ENCODE measurements around the gene POLA2. TPM values are rescaled to one million over a fixed set of nuclear protein-coding genes. Genes with fewer than 3 reads are reported as not detected.

POLA2 gene
- total RNA-seq, 1 experiment from 2014 or later: 25.3 TPM

GRCh38 chr11:65304110-65304509 is 42.3 kb downstream of the POLA2 start:
- Mint-ChIP-seq H3K4me1 (ENCODE audit: low read depth, unreplicated experiment) (peaks cover 38% of the 10 kb centered on the region), H3K4me3 (ENCODE audit: unreplicated experiment) (peak overlapping the region; percentile 25), H3K27me3 (ENCODE audit: insufficient read depth, unreplicated experiment) (no peaks in the 10 kb centered on the region), H3K27ac (ENCODE audit: unreplicated experiment) (peak overlapping the region; percentile 56), H3K9me3 (ENCODE audit: unreplicated experiment) (no peaks in the 10 kb centered on the region), H3K36me3 (ENCODE audit: insufficient read depth, unreplicated experiment) (peaks cover 28% of the 10 kb centered on the region)
- Histone ChIP-seq H3K27me3 (replicated peaks; ENCODE audit: control insufficient read depth, insufficient read depth, low read length) (no peaks in the 10 kb centered on the region), H3K4me1 (peaks cover 58% of the 10 kb centered on the region), H3K9me3 (no peaks in the 10 kb centered on the region), H3K36me3 (ENCODE audit: control insufficient read depth, insufficient read depth, low read length) (no peaks in the 10 kb centered on the region), H3K4me3 (ENCODE audit: low read depth, low read length) (no peak overlapping the region)
- CTCF ChIA-PET: interaction anchor here (1.0 to 1.3 kb wide), 2 partner anchors 11 to 29 kb away, joined by 3 read pairs; no protein-coding TSS in a partner anchor
- no peak for DNase-seq
- intact Hi-C loops (cut with micrococcal nuclease; ENCODE audit: unreplicated experiment): no loop called here
- POLR2A ChIA-PET: no interaction called here
- TF ChIP-seq CTCF (IDR thresholded peaks at IDR 0.05; ENCODE audit: insufficient read depth in 1 of 2, low read depth in 1 of 2, low read length in 1 of 2, severe bottlenecking in 1 of 2, unreplicated experiment in 1 of 2): no peak
- BruUV-seq (replicated peaks): no TSS peak

- peak overlapping the region; percentile 16 for H3K4me3 Mint-ChIP-seq (ENCODE audit: unreplicated experiment)
- Histone ChIP-seq H3K4me3 (ENCODE audit: low read depth, low read length) (0 out of 2 replicates have a peak overlapping the region, but pooled peaks have one; percentile 4), H3K4me1 (peaks cover 58% of the 10 kb centered on the region), H3K9me3 (no peaks in the 10 kb centered on the region), H3K27me3 (replicated peaks; ENCODE audit: control insufficient read depth, insufficient read depth, low read length) (no peaks in the 10 kb centered on the region), H3K36me3 (ENCODE audit: control insufficient read depth, insufficient read depth, low read length) (no peaks in the 10 kb centered on the region)
- BruUV-seq (replicated peaks): no TSS peak
- intact Hi-C loops (cut with micrococcal nuclease; ENCODE audit: unreplicated experiment): loop anchor here (1.0 kb wide), 1 partner anchor 29 kb away; no protein-coding TSS in a partner anchor
- peak overlapping the region; percentile 56 for H3K27ac Mint-ChIP-seq (ENCODE audit: unreplicated experiment)
- H3K4me1 Mint-ChIP-seq (ENCODE audit: low read depth, unreplicated experiment): peaks cover 38% of the 10 kb centered on the region
- ChIA-PET CTCF (interaction anchor here (1.7 to 3.0 kb wide), 2 partner anchors 8 to 10 kb away, joined by 3 to 18 read pairs; partner anchors contain the start of gene CDC42EP2), POLR2A (no interaction called here)
- H3K9me3 Mint-ChIP-seq (ENCODE audit: unreplicated experiment): no peaks in the 10 kb centered on the region
- no peak for DNase-seq
- H3K36me3 Mint-ChIP-seq (ENCODE audit: insufficient read depth, unreplicated experiment): peaks cover 28% of the 10 kb centered on the region
- H3K27me3 Mint-ChIP-seq (ENCODE audit: insufficient read depth, unreplicated experiment): no peaks in the 10 kb centered on the region
- no peak for TF ChIP-seq CTCF (IDR thresholded peaks at IDR 0.05; ENCODE audit: insufficient read depth in 1 of 2, low read depth in 1 of 2, low read length in 1 of 2, severe bottlenecking in 1 of 2, unreplicated experiment in 1 of 2)
Measured at GRCh38 chr11:65304613-65305012, 42.9 kb downstream of the POLA2 start.

- no peaks in the 10 kb centered on the region for H3K36me3 ChIP-seq (ENCODE audit: control insufficient read depth, insufficient read depth, low read length)
- Mint-ChIP-seq H3K4me3 (ENCODE audit: unreplicated experiment) (peak overlapping the region; percentile 16), H3K4me1 (ENCODE audit: low read depth, unreplicated experiment) (peaks cover 40% of the 10 kb centered on the region), H3K27me3 (ENCODE audit: insufficient read depth, unreplicated experiment) (no peaks in the 10 kb centered on the region), H3K36me3 (ENCODE audit: insufficient read depth, unreplicated experiment) (peaks cover 28% of the 10 kb centered on the region), H3K27ac (ENCODE audit: unreplicated experiment) (peak overlapping the region; percentile 56), H3K9me3 (ENCODE audit: unreplicated experiment) (no peaks in the 10 kb centered on the region)
- H3K4me3 ChIP-seq (ENCODE audit: low read depth, low read length): peak overlapping the region; percentile 19
- ChIA-PET CTCF (interaction anchor here (0.6 to 3.0 kb wide), 12 partner anchors 9 to 554 kb away, joined by 3 to 21 read pairs (median 4); partner anchors contain the start of gene CDC42EP2), POLR2A (interaction anchor here (0.5 to 1.0 kb wide), 6 partner anchors 10 to 171 kb away, joined by 3 to 8 read pairs (median 6); partner anchors contain the start of gene CDC42EP2)
- H3K4me1 ChIP-seq: peaks cover 61% of the 10 kb centered on the region
- TSS peak; percentile 56 for BruUV-seq (replicated peaks)
- H3K9me3 ChIP-seq: no peaks in the 10 kb centered on the region
- intact Hi-C loops (cut with micrococcal nuclease; ENCODE audit: unreplicated experiment): loop anchor here (1.0 kb wide), 3 partner anchors 9 to 30 kb away; partner anchors contain the start of gene CDC42EP2
- TF ChIP-seq CTCF (IDR thresholded peaks at IDR 0.05; ENCODE audit: insufficient read depth in 1 of 2, low read depth in 1 of 2, low read length in 1 of 2, severe bottlenecking in 1 of 2, unreplicated experiment in 1 of 2): no peak
- DNase-seq: peak; percentile 82 to 83
- H3K27me3 ChIP-seq (replicated peaks; ENCODE audit: control insufficient read depth, insufficient read depth, low read length): no peaks in the 10 kb centered on the region
Measured at GRCh38 chr11:65305501-65306268, 43.9 kb downstream of the POLA2 start.
